Left forelimb (tissue), 1 donor: Measurements from ENCODE around the gene PRKAG2.

ENCODE experiments used
- DNase-seq: peaks from one replicate; pipeline ENCODE4 v3.0.0-alpha.2; 2018; ENCODE audit warnings: low spot score

PRKAG2 gene

GRCh38 chr7:151744656-151745638 lies 132.0 kb downstream of the PRKAG2 start:
- no peak for DNase-seq

DNA sequence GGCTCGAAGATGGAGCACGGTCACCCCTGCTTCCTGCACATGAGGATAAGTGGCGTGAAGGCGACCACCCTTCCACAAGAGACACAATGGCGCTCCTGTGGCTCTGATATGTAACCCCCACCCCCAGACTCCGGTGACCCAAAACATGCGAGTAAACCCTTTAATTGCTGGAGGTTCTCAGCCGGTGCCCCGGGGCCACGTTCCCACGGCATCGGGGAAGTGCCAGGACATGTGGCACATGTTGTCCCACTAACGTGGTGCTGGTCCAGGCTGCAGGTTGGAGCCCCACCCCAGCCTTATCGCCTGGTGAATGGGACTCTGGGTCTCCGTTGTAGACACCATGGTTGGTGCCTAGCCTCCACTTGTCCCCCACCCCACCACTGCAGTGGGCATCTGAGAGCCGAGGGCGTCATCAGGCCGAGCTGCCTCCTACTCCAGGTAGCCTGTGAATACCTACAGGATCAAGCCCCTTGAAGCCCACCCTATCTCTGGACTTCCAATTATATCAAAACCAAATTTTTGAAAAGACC lies 132.8 kb downstream of the PRKAG2 start:
- DNase-seq: no peak

- no peak for DNase-seq
Measured at GRCh38 chr7:151743481-151743983, 133.4 kb downstream of the PRKAG2 start.

- DNase-seq: no peak
Measured at GRCh38 chr7:151742713-151743480, 134.0 kb downstream of the PRKAG2 start.

- DNase-seq: no peak
Measured at GRCh38 chr7:151741585-151741984, 135.3 kb downstream of the PRKAG2 start.

DNA sequence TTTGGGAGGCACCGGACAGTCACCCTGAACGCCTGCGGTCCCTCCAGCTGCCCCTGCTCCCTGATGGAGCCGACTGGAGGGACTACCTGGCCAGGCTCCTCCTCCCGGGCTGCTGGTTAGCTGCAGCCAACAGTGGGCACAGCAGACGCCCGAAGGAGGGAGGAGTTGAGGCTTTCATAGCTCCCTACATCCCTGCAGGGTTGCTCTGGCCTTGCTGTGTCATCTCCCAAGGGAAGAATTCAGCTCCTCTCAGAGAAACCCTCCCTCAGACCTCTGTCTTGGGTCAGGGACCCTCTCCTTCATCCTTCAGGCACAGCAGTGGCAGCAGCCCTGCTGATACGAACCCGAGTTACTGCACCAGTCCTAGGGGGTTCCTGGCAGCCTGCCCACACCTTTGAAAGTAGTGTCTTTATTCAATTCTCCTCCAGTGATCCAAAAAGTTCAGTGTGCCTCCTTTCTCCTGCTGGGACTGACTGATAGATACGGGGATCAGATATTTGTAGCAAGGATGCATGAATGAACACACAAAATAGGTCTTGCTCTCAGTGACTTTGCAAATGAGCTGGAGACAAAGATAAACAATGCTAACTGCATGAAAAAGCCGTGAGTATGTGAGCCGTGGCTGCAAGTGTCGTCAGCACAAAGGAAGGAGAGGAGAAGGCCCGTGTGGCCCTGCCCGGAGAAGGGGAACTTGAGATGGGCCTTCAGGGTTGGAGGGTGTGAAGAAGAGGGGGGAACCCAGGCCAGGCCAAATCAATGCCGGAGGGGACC lies 136.6 kb downstream of the PRKAG2 start:
- DNase-seq: no peak

- no peak for DNase-seq
Measured at GRCh38 chr7:151738925-151739324, 138.0 kb downstream of the PRKAG2 start.

GRCh38 chr7:151736403-151736909 lies 140.5 kb downstream of the PRKAG2 start:
- DNase-seq: peak; percentile 76

- no peak for DNase-seq
Measured at GRCh38 chr7:151735851-151736402, 141.0 kb downstream of the PRKAG2 start.

- no peak for DNase-seq
Measured at GRCh38 chr7:151735186-151735850, 141.6 kb downstream of the PRKAG2 start.

- no peak for DNase-seq
Measured at GRCh38 chr7:151732834-151733592, 143.9 kb downstream of the PRKAG2 start.

- no peak for DNase-seq
Measured at GRCh38 chr7:151732292-151732691, 144.6 kb downstream of the PRKAG2 start.

DNA sequence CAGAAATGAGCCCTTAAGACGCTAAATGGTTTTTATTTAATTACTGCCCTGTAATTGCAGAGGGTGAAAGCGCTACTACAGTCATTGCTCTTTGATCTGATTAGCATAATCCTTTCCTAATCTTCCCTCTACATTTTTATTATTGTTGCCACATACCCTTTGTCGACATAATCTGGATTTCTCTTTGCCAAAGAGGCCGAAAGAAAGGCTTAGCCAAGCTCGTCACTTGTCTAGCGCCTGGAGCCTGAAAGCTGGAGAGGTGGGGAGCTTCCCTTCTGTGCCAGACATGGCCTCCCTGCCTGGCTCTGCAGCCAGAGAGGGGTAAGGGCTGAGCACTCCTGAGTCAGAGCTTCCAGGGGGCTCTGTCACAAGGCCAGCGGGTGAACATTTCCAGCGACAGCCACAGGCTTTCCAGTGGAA lies 145.9 kb downstream of the PRKAG2 start:
- DNase-seq: no peak

- no peak for DNase-seq
Measured at GRCh38 chr7:151730591-151730990, 146.3 kb downstream of the PRKAG2 start.

GRCh38 chr7:151729521-151729921 lies 147.4 kb downstream of the PRKAG2 start:
- DNase-seq: no peak

DNA sequence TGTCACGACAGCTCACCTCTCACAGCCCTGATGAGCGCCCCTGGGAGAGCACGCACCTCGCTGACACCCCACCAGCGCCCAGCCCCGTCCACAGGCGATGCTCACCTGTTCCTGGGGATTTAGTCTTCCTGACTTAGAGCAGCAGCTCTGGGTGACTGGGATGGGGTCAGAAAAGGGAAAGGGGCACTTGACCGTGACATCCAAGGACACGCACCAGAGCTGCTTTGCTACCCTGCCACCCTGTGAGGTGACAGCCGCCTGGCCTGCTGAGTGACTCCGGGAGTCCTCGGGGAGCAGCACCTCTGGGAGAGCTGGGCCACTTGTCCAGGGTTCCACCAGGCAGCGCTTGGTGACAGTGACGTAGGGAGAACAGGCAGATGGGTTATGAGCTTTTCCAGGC lies 148.2 kb downstream of the PRKAG2 start:
- DNase-seq: no peak

DNA sequence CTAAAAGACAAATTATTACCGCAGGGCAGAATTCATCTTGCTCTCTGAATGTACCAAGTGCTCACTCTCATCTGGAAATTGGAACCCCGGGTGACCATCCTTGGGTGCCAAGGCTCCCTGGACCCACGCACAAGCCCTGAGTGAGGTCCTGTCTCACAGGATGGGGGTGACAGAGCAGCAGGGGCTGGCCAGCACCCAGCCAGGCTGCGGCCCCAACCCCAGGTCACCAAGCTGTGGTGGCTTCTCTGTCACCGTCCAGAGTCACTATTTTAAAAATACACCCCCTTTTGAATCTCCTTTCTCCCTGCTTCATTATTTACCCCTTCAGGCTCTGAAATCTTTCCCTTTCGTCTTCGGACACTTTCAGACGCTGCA lies 148.6 kb downstream of the PRKAG2 start:
- no peak for DNase-seq

DNA sequence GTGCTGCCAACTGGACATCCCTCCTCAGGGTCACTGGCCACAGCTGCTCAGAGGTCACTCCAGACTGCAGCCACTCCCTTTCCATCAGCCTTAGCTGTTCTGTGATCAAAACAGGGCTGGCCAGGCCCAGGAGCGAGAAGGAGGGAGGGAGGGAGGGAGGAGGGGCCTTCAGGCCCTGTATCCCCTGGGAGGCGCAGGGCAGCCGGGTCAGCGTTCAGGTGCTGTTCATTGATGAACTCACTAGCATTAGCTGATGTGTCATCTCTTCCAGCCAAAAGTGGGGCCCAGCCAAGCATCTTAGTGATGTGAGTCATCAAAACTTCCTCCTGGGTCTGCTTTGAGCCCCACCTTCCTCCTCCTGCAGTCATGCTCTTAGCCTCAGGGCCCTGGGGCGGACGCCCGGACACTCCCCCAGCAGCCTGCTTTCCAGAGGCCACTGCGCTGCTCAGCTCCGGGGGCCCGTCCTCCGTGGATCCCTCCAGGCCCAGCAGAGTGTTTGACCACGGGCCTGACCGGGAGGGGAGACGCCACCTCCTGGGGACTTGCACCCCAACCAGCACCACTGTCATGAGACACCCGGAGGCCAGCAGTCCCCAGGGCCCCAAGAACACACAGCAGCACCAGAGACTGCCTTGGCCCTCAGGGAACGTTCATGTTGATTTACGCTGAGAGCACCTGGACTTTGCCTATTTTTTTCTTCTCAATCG lies 149.2 kb downstream of the PRKAG2 start:
- DNase-seq: peak; percentile 82
